GM12801 (cell line): ENCODE results near the gene SHISA5.

Experiments
- CTCF ChIP-seq: IDR thresholded peaks from one replicate; pipeline ENCODE4 v1.5.1; 2011; ENCODE audit warnings: control low read depth; ENCODE audit not compliant: insufficient read length; ENCODE audit errors: extremely low read depth

SHISA5 gene

GRCh38 chr3:48503401-48504050 lies 448 bp downstream of the SHISA5 start:
- no peak for TF ChIP-seq CTCF

- no peak for TF ChIP-seq CTCF
These were observed 1.2 kb downstream of the SHISA5 start for GRCh38 chr3:48502728-48503168.

GRCh38 chr3:48502121-48502520 lies 1.9 kb downstream of the SHISA5 start:
- no peak for TF ChIP-seq CTCF

GRCh38 chr3:48501196-48501595 lies 2.8 kb downstream of the SHISA5 start:
- no peak for TF ChIP-seq CTCF

GRCh38 chr3:48500656-48501055 lies 3.3 kb downstream of the SHISA5 start:
- no peak for TF ChIP-seq CTCF

- TF ChIP-seq CTCF = no peak
These were observed 10.8 kb downstream of the SHISA5 start for GRCh38 chr3:48493203-48493501.

- no peak for TF ChIP-seq CTCF
These were observed 11.3 kb downstream of the SHISA5 start for GRCh38 chr3:48492461-48493202.
